Hepatocyte (in vitro differentiated cells): ENCODE results near the gene INTS15.

Experiments used
- EZH2phosphoT487 ChIP-seq: fragments of 200-600 bp; sonication (generic); IDR thresholded peaks from one replicate; pipeline ENCODE4 v1.6.1; 2018; ENCODE audit warnings: antibody characterized with exemption, mild to moderate bottlenecking, low read depth, moderate library complexity; ENCODE audit not compliant: unreplicated experiment, severe bottlenecking
- TF ChIP-seq, protein P1 (sequence below): fragments of 200-600 bp; sonication (generic); IDR thresholded peaks from 2 replicates; pipeline ENCODE4 v1.5.1; 2016; ENCODE audit warnings: antibody characterized with exemption, mild to moderate bottlenecking; ENCODE audit not compliant: poor library complexity

DNA sequence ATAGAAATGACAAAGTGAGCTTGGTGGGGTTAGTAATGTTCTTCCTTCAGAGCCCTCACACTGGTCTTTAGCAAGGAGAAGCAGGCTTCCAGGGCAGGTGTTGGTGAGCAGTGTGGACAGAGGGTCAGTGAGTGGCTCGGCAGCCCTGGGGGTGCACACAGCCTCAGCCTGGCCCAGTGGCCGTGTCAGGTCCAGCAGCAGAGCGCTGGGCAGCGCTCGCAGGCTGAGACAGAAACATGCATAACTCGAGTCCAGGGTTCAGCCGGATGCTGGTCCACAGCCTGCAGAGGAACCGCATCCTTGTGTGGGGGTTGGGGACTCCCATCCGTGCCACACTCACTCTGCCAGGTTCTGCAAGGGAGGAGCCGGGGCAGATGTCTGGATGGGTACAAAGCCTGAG lies 14.6 kb downstream of the INTS15 start:
- TF ChIP-seq, protein P1, sequence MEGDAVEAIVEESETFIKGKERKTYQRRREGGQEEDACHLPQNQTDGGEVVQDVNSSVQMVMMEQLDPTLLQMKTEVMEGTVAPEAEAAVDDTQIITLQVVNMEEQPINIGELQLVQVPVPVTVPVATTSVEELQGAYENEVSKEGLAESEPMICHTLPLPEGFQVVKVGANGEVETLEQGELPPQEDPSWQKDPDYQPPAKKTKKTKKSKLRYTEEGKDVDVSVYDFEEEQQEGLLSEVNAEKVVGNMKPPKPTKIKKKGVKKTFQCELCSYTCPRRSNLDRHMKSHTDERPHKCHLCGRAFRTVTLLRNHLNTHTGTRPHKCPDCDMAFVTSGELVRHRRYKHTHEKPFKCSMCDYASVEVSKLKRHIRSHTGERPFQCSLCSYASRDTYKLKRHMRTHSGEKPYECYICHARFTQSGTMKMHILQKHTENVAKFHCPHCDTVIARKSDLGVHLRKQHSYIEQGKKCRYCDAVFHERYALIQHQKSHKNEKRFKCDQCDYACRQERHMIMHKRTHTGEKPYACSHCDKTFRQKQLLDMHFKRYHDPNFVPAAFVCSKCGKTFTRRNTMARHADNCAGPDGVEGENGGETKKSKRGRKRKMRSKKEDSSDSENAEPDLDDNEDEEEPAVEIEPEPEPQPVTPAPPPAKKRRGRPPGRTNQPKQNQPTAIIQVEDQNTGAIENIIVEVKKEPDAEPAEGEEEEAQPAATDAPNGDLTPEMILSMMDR: no peak
- no peak for TF ChIP-seq EZH2phosphoT487
